Measurements from ENCODE around the gene CLEC9A.

- TF ChIP-seq, protein P1, sequence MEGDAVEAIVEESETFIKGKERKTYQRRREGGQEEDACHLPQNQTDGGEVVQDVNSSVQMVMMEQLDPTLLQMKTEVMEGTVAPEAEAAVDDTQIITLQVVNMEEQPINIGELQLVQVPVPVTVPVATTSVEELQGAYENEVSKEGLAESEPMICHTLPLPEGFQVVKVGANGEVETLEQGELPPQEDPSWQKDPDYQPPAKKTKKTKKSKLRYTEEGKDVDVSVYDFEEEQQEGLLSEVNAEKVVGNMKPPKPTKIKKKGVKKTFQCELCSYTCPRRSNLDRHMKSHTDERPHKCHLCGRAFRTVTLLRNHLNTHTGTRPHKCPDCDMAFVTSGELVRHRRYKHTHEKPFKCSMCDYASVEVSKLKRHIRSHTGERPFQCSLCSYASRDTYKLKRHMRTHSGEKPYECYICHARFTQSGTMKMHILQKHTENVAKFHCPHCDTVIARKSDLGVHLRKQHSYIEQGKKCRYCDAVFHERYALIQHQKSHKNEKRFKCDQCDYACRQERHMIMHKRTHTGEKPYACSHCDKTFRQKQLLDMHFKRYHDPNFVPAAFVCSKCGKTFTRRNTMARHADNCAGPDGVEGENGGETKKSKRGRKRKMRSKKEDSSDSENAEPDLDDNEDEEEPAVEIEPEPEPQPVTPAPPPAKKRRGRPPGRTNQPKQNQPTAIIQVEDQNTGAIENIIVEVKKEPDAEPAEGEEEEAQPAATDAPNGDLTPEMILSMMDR (conservative IDR thresholded peaks at IDR 0.05; ENCODE audit: low read length): peak; percentile 81
- no peak for TF ChIP-seq EZH2phosphoT487 (IDR thresholded peaks at IDR 0.05; ENCODE audit: borderline replicate concordance, low read depth, low read length)
These were observed 3.5 kb downstream of the CLEC9A start for GRCh38 chr12:10033783-10034545.

Measured in OCI-LY7 (cell line).